GM18520 (cell line): ENCODE measurements around the gene IMMP2L.

Experiments used
- ATAC-seq: cut with Tn5 transposase; IDR thresholded peaks from one replicate; pipeline ENCODE4 v1.9.1; 2021; ENCODE audit not compliant: unreplicated experiment

The IMMP2L gene

GRCh38 chr7:110774071-110774470 is 788.2 kb downstream of the IMMP2L start:
- ATAC-seq = no peak

GRCh38 chr7:110772615-110773014 is 789.7 kb downstream of the IMMP2L start:
- no peak for ATAC-seq

GRCh38 chr7:110771717-110772116 is 790.6 kb downstream of the IMMP2L start:
- no peak for ATAC-seq

- no peak for ATAC-seq
These were observed 794.7 kb downstream of the IMMP2L start for GRCh38 chr7:110767550-110768110.

- ATAC-seq = no peak
These were observed 795.4 kb downstream of the IMMP2L start for GRCh38 chr7:110766864-110767263.

GRCh38 chr7:110764852-110765251 is 797.4 kb downstream of the IMMP2L start:
- no peak for ATAC-seq

GRCh38 chr7:110762546-110763225 is 799.6 kb downstream of the IMMP2L start:
- ATAC-seq = no peak

GRCh38 chr7:110760341-110760740 is 802.0 kb downstream of the IMMP2L start:
- no peak for ATAC-seq

GRCh38 chr7:110759069-110759468 is 803.2 kb downstream of the IMMP2L start:
- no peak for ATAC-seq

GRCh38 chr7:110754649-110755048 is 807.6 kb downstream of the IMMP2L start:
- no peak for ATAC-seq

GRCh38 chr7:110750931-110751605 is 811.2 kb downstream of the IMMP2L start:
- no peak for ATAC-seq

GRCh38 chr7:110733221-110733620 is 829.1 kb downstream of the IMMP2L start:
- ATAC-seq = no peak

GRCh38 chr7:110724811-110725210 is 837.5 kb downstream of the IMMP2L start:
- no peak for ATAC-seq

- no peak for ATAC-seq
These were observed 840.9 kb downstream of the IMMP2L start for GRCh38 chr7:110721395-110721794.

GRCh38 chr7:110720626-110721025 is 841.7 kb downstream of the IMMP2L start:
- ATAC-seq = no peak

- no peak for ATAC-seq
These were observed 842.6 kb downstream of the IMMP2L start for GRCh38 chr7:110719741-110720140.

- ATAC-seq = no peak
These were observed 843.6 kb downstream of the IMMP2L start for GRCh38 chr7:110718503-110719205.

- no peak for ATAC-seq
These were observed 858.1 kb downstream of the IMMP2L start for GRCh38 chr7:110704225-110704624.

GRCh38 chr7:110698576-110698975 is 863.7 kb downstream of the IMMP2L start:
- ATAC-seq = no peak

GRCh38 chr7:110693344-110693743 is 868.9 kb downstream of the IMMP2L start:
- no peak for ATAC-seq

GRCh38 chr7:110688908-110689307 is 873.4 kb downstream of the IMMP2L start:
- no peak for ATAC-seq

- no peak for ATAC-seq
These were observed 876.4 kb downstream of the IMMP2L start for GRCh38 chr7:110685899-110686298.
